ENCODE results near the gene PCDH9. TPM values are rescaled to one million over a fixed set of nuclear protein-coding genes. Genes with fewer than 3 reads are reported as not detected.

Gene PCDH9
- total RNA-seq, 1 donor from 2014 or later: 0.26 TPM

- DNase-seq (ENCODE audit: low read depth): no peak
- Histone ChIP-seq H3K27me3 (ENCODE audit: control insufficient read depth, insufficient read depth, low read length) (no peaks in the 10 kb centered on the region), H3K36me3 (ENCODE audit: control insufficient read depth, insufficient read depth, low read length) (no peaks in the 10 kb centered on the region), H3K4me3 (ENCODE audit: low read depth, low read length) (no peak overlapping the region)
- FAIRE-seq: no peak
- TF ChIP-seq, protein P1, sequence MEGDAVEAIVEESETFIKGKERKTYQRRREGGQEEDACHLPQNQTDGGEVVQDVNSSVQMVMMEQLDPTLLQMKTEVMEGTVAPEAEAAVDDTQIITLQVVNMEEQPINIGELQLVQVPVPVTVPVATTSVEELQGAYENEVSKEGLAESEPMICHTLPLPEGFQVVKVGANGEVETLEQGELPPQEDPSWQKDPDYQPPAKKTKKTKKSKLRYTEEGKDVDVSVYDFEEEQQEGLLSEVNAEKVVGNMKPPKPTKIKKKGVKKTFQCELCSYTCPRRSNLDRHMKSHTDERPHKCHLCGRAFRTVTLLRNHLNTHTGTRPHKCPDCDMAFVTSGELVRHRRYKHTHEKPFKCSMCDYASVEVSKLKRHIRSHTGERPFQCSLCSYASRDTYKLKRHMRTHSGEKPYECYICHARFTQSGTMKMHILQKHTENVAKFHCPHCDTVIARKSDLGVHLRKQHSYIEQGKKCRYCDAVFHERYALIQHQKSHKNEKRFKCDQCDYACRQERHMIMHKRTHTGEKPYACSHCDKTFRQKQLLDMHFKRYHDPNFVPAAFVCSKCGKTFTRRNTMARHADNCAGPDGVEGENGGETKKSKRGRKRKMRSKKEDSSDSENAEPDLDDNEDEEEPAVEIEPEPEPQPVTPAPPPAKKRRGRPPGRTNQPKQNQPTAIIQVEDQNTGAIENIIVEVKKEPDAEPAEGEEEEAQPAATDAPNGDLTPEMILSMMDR (IDR thresholded peaks at IDR 0.05; ENCODE audit: insufficient read depth, low read length, severe bottlenecking): no peak
These were observed 37.0 kb upstream of the PCDH9 start for GRCh38 chr13:67267136-67267535.

- FAIRE-seq: no peak
- no peak for DNase-seq (ENCODE audit: low read depth)
- no peak overlapping the region for H3K4me3 ChIP-seq (ENCODE audit: low read depth, low read length)
- no peaks in the 10 kb centered on the region for H3K27me3 ChIP-seq (ENCODE audit: control insufficient read depth, insufficient read depth, low read length)
- H3K36me3 ChIP-seq (ENCODE audit: control insufficient read depth, insufficient read depth, low read length): no peaks in the 10 kb centered on the region
- TF ChIP-seq, protein P1 (IDR thresholded peaks at IDR 0.05; ENCODE audit: insufficient read depth, low read length, severe bottlenecking): no peak
These were observed 29.1 kb upstream of the PCDH9 start for GRCh38 chr13:67259208-67259607.

DNA sequence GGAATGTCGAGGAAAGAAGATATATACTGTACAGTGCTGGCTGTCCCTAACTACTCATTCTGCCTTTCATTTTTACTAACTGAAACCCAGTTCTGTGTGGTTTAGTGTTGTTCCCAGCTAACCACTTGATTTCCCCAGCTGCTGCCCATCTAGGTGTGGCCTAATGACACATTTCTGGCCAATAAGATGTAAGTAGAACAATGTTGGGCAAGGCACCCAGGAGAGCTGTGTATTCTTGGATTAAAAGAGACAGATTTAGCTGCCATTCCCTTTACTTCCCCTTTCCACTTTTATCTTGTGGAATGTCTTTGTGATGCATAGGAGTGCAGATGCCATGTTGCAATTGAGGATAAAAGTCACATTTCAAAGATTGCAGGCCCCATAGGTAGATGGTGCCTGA lies 28.3 kb upstream of the PCDH9 start:
- FAIRE-seq (no peak), DNase-seq (ENCODE audit: low read depth) (no peak)
- TF ChIP-seq, protein P1 (IDR thresholded peaks at IDR 0.05; ENCODE audit: insufficient read depth, low read length, severe bottlenecking): no peak
- Histone ChIP-seq H3K36me3 (ENCODE audit: control insufficient read depth, insufficient read depth, low read length) (no peaks in the 10 kb centered on the region), H3K27me3 (ENCODE audit: control insufficient read depth, insufficient read depth, low read length) (no peaks in the 10 kb centered on the region), H3K4me3 (ENCODE audit: low read depth, low read length) (no peak overlapping the region)

- Histone ChIP-seq H3K36me3 (ENCODE audit: control insufficient read depth, insufficient read depth, low read length) (no peaks in the 10 kb centered on the region), H3K27me3 (ENCODE audit: control insufficient read depth, insufficient read depth, low read length) (no peaks in the 10 kb centered on the region), H3K4me3 (ENCODE audit: low read depth, low read length) (no peak overlapping the region)
- TF ChIP-seq, protein P1 (IDR thresholded peaks at IDR 0.05; ENCODE audit: insufficient read depth, low read length, severe bottlenecking): no peak
- DNase-seq (ENCODE audit: low read depth) (no peak), FAIRE-seq (no peak)
These were observed 8.7 kb upstream of the PCDH9 start for GRCh38 chr13:67238861-67239260.

DNA sequence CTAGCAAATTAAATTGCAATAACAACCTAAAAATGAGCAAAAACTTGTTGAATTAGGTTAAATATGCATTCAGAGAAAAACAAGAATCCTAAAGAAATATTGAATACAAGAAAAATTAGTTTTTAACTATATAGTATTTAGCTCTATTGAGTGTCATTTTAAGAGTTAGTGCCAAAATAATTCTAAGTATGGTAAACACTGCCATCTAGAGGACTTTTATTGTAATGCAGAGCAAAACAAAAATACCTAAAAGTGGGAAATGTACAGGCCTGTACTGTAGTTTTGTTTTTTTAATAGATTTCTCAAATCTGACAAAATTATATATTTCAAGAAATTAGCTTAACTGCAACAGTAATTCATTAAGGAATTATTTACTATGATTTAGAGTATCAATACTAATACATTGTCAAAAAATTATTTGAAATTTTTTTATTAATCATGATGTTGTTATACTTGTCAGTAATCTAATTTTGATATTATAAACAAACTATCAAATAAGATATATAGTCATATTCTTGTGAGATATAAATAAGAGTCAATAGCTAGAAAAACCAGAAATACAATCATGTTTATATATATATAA lies 8.2 kb upstream of the PCDH9 start:
- Histone ChIP-seq H3K4me3 (ENCODE audit: low read depth, low read length) (no peak overlapping the region), H3K36me3 (ENCODE audit: control insufficient read depth, insufficient read depth, low read length) (no peaks in the 10 kb centered on the region), H3K27me3 (ENCODE audit: control insufficient read depth, insufficient read depth, low read length) (no peaks in the 10 kb centered on the region)
- TF ChIP-seq, protein P1 (IDR thresholded peaks at IDR 0.05; ENCODE audit: insufficient read depth, low read length, severe bottlenecking): peak; percentile 12
- peak; percentile 23 for DNase-seq (ENCODE audit: low read depth)
- no peak for FAIRE-seq

DNA sequence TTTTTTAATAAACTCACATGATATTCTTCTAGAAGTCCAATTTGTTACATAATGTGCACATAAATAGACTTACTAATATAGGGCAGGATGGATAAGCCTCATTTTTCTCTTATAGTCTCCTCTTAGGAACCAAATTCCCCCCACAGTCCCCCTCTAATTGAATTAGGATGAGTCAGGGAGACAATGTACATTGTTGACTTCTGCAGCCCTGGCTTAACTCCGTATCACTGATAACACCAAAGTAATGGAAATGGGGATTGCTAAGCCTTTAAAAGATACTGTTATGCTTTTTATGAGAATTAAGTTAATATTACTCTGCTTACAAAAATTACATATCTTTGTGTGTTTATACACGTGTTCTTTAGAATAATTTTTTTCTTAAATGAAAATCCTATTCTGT lies 5.1 kb upstream of the PCDH9 start:
- FAIRE-seq (no peak), DNase-seq (ENCODE audit: low read depth) (no peak)
- TF ChIP-seq, protein P1 (IDR thresholded peaks at IDR 0.05; ENCODE audit: insufficient read depth, low read length, severe bottlenecking): no peak
- no peaks in the 10 kb centered on the region for H3K36me3 ChIP-seq (ENCODE audit: control insufficient read depth, insufficient read depth, low read length)
- no peaks in the 10 kb centered on the region for H3K27me3 ChIP-seq (ENCODE audit: control insufficient read depth, insufficient read depth, low read length)
- H3K4me3 ChIP-seq (ENCODE audit: low read depth, low read length): no peak overlapping the region

Data from bronchial epithelial cell (primary cell).